A673 (cell line): ENCODE measurements around the gene LMTK2.

Experiments
- CTCF ChIP-seq: fragments of 300-800, 200-600 bp; sonication (generic); conservative IDR thresholded peaks from 2 replicates; pipeline ENCODE4 v1.5.1; 2017; ENCODE audit warnings: low read depth, mild to moderate bottlenecking, antibody characterized with exemption, low read length, moderate library complexity, mixed read lengths
- EZH2 ChIP-seq: fragments of 200-600 bp; sonication (generic); IDR thresholded peaks from 2 replicates; pipeline ENCODE4 v1.6.1; 2017; ENCODE audit warnings: borderline replicate concordance, low read depth, mild to moderate bottlenecking, mixed read lengths, antibody characterized with exemption, low read length; ENCODE audit not compliant: poor library complexity, severe bottlenecking

DNA sequence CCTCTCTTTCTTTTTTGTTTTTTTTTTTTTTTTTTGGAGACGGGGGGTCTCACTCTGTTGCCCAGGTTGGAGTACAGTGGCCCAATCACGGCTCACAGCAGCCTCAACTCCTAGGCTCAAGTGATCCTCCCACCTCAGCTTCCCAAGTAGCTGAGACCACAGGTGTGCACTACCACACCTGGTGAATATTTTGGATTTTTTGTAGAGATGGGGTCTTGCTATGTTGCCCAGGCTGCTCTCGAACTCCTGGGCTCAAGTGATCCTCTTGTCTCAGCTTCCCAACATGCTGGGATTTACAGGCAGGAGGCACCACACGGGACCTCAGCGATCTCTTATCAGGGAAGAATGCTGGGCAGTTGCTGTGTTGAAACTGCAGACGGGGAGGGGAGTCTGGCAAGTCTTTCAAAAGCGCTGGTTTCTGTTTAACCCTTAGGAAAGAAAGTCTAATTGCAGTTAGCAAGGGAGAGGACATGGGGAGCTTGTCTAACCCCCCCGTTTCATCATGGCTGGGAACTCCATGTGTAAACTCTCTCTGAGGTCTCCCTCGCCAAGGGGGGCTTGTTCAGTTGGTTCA is 39.6 kb upstream of the LMTK2 start:
- no peak for TF ChIP-seq CTCF
- TF ChIP-seq EZH2, result no peak
